HS-5 (cell line): ENCODE data around the gene ADCY1.

Source experiments
- DNase-seq: peaks from one replicate; pipeline ENCODE4 v3.0.0-alpha.2; 2012; ENCODE audit warnings: low read depth

Gene ADCY1

GRCh38 chr7:45695249-45695995, 121.3 kb downstream of the ADCY1 start:
- DNase-seq: no peak

GRCh38 chr7:45696476-45696875, 122.3 kb downstream of the ADCY1 start:
- DNase-seq: no peak

GRCh38 chr7:45697576-45698136, 123.5 kb downstream of the ADCY1 start:
- peak; percentile 20 for DNase-seq

DNA sequence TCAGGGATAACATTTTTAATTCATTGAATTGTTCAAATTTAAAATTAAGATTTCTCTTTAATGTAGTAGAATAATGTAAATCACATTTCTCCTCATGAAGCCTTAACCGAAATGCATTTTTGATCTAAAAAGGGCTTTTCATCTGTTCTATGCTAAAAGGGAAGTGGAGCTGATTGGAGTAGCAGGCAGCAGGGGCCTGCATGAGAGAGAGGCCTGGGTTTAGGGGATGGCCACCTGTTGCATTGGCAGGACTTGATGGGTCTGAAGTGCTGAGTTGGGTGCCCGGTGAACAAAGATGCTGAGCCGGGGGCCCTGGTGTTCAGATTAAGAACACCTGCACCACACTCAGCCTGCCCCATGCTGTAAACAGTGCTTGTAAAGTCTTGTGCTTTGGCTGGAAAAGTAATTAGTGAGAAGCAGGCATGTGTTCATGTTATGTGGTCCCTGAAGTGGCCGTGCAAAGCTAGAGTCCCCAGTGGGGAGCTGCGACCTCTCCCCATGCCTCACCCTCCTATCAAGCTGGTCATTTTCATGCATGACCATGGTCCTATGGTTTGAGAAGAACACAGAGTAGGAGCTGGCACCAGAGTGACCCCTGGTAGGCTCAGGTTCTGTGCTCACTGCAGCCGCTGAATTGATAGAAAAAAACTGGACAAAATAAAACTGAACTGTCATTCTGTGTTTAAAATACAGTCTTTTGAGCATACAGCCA, 124.3 kb downstream of the ADCY1 start:
- no peak for DNase-seq

- no peak for DNase-seq
These were observed 124.8 kb downstream of the ADCY1 start for GRCh38 chr7:45699015-45699309.

DNA sequence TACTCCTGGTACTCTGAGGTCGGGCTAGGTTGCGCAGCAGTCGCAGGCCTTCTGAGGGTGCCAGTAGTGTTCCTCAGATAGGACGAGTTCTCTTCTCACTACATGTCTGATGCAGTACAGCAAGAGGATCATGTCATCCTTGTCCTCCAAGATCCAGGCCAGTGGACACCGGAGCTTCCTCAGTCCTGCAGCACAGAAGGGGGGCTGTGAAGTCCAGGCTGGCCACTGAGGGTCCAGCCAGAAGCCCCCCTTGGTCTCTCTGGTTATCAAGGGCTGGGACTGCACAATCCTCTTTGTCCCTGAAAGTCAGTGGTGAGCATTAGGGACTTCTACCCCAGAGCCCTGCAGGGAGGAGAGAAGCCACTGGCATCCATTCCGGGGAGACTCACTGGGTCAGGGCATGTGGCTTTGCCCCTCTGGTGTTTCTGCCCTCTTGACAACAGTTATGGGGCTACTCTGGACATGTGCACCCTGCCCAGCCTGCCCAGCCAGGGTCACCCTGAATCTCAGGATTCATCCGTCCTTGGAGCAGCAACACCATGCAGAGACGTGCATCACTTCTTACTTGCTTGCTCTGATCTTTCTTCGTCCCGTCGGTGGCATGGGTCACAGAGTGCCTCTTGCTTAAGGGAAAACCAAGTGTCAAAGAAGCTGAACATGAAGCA, 125.7 kb downstream of the ADCY1 start:
- DNase-seq: no peak

DNA sequence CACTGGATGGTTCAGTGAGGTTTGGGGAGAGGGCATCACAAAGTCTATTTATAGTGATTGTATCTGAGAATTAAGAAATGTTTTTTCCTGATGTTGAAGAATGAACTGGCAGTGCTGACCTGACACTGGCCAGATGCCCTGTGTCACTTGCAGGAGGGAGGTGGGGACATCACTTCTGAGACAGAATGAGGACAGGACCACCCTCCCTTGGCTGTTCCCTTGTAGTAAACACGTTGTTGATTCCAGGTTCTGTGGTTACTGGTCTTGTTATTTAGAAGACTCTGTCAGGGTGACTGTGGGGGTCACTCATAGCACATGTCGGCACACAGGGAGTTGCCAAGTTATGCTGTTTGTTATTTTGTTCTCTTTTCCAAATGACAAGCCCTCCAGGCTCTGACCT, 126.4 kb downstream of the ADCY1 start:
- DNase-seq: no peak

GRCh38 chr7:45701701-45702510, 127.7 kb downstream of the ADCY1 start:
- no peak for DNase-seq

GRCh38 chr7:45702751-45703150, 128.6 kb downstream of the ADCY1 start:
- DNase-seq: no peak

DNA sequence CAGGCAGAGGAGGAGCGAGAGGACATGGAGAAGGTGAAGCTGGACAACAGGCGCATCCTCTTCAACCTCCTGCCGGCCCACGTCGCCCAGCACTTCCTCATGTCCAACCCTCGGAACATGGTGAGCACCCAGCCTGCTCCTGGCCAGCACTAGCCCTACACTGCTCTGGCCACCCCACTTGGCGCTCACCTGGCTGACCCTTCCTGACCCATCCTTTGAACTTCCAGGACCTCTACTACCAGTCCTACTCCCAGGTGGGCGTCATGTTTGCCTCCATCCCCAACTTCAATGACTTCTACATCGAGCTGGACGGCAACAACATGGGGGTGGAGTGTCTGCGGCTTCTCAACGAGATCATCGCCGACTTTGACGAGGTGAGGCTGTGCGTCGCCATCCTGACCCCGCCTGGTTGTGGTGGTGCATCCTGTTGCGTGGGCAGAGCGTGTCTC, 129.2 kb downstream of the ADCY1 start:
- no peak for DNase-seq

GRCh38 chr7:45703911-45704682, 129.9 kb downstream of the ADCY1 start:
- DNase-seq: no peak

DNA sequence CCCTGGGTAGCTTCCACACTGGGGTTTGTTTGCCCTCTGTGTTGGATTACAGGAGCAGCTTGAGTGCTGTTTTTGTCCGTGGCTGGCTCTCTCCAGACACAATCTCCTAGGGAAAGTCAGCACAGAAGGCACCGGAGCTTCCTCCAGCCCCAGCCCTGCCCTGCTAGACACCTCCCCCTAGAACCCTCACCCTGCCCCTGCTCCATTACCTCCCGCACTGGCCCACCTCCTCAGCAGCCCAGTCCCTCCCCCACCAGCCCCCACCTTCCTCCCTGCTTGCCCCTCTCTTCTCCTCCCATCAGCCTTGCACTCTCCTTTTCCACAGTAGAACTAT, 130.5 kb downstream of the ADCY1 start:
- no peak for DNase-seq

GRCh38 chr7:45708046-45708950, 134.1 kb downstream of the ADCY1 start:
- DNase-seq: no peak

DNA sequence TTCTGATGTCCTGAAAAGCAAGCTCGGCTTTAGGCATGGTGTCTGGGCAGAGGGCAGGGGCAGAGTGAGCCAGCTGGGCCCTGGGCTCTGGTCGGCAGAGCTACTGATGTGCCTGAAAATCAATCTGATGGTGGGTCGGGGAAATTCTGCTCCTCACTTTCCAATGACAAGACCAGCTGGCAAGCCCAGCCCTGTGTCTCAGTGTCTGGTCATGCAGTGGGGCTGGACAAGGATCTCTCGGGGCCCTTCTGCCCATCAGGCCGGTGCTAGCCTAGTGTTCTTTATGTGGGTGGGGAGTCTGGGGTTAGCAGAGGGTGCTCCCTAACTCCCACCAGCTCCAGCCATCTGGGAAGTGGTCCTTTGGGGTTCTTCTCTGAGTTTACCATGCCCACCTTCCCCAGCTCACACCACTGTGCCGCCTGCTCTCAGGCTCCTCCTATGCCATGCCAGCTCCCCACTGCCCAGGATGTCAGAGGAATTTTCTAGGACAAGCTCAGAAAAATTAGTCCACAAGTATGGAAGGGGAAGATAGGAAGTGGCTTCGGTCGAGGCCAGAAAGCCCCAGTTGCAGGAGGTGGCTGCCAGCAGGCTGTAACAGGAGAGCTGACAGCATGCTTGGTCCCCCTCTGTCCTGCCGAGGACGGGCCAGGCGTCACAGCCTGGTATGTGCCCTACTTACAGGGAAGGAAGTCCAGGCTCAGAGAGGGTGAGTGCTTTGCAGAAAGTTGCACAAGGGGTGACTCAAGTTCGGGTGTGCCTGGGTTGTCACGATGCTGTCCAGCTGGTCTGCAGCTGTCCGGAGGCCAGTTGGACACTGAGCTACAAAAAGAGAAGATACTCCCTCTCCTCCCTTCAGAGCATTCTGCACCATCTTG, 135.2 kb downstream of the ADCY1 start:
- DNase-seq: peak; percentile 20

- no peak for DNase-seq
These were observed 136.3 kb downstream of the ADCY1 start for GRCh38 chr7:45710271-45711160.

DNA sequence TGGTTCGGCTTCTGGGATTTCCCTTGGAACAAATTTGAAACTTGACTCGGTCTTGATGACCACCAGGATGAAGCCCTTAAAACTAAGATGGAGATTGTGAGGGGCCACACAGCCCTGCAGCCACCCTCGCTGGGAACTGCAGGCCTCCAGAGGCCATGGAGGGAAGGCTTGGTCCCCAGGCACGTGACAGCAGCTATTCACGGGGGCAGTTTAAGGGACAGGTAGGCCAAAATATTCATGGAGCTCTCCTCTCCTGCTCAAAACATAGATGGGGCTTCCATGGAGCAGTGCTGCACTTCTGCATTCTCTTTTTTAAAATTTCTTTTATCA, 137.0 kb downstream of the ADCY1 start:
- DNase-seq: no peak

DNA sequence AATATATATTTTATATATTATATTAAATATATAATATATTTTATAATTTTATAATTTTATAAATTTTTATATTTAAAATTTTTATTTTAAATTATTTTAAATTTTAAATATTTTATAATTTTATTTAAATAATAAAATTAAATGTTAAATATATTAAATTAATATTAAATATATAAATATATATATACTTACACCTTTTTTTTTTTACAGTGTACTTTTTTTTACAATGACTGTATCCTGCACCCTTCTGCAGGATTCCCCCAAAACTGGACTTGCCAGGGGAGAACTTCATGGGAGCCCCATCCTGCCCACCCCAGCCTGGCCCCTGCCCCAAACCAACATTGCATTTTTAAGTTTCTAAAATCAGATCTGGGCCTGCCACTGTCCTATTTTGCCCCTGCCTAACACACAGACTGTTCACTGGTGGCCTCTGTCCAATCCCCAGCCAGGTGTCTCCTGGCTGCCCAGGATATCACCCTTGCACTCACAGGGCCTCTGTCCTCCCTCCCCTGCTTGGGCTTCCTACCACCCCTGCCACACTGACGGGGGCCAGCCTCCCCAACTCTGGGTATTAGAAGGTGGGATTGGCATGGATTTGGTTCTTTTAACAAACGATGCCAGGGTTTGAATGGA, 138.0 kb downstream of the ADCY1 start:
- DNase-seq: no peak
